GM23338 (cell line): Measurements from ENCODE around the gene TRPC4.

Experiments
- CTCF ChIP-seq, 2 experiments: fragments of 200-600 bp in 1 of 2; sonication (generic) in 1 of 2; conservative IDR thresholded peaks; 2 replicates each; pipeline versions ENCODE4 v1.5.1 to v1.6.1; 2016 to 2017; ENCODE audit warnings: antibody characterized with exemption in 2 of 2, low read depth in 2 of 2, mild to moderate bottlenecking in 2 of 2, moderate library complexity in 1 of 2
- EZH2phosphoT487 ChIP-seq: fragments of 200-600 bp; sonication (generic); IDR thresholded peaks from one replicate; pipeline ENCODE4 v1.8.1; 2018; ENCODE audit warnings: antibody characterized with exemption; ENCODE audit not compliant: unreplicated experiment
- REST ChIP-seq: IDR thresholded peaks from one replicate; pipeline ENCODE4 v1.6.1; 2018; ENCODE audit warnings: antibody characterized with exemption; ENCODE audit not compliant: unreplicated experiment

GRCh38 chr13:37656247-37656940 is 213.2 kb downstream of the TRPC4 start:
- TF ChIP-seq CTCF (conservative IDR thresholded peaks at IDR 0.05; ENCODE audit: low read depth in 2 of 2) (no peak), EZH2phosphoT487 (no peak), REST (no peak)
